HG03280 (cell line): ENCODE results near the gene TBCB.
"Not testable (repeated sequence)": the region's sequence is repeated elsewhere in the genome, so short reads cannot be mapped to it uniquely, and the experiment has no call there.

Experiments
- ATAC-seq: cut with Tn5 transposase; IDR thresholded peaks from one replicate; pipeline ENCODE4 v1.9.1; 2021; ENCODE audit warnings: mild to moderate bottlenecking, moderate library complexity; ENCODE audit not compliant: unreplicated experiment

TBCB gene

GRCh38 chr19:36101550-36102327, 13.5 kb upstream of the TBCB start:
- ATAC-seq: no peak

GRCh38 chr19:36103040-36103626, 12.1 kb upstream of the TBCB start:
- ATAC-seq: no peak

- no peak for ATAC-seq
These were observed 11.3 kb upstream of the TBCB start for GRCh38 chr19:36103842-36104552.

DNA sequence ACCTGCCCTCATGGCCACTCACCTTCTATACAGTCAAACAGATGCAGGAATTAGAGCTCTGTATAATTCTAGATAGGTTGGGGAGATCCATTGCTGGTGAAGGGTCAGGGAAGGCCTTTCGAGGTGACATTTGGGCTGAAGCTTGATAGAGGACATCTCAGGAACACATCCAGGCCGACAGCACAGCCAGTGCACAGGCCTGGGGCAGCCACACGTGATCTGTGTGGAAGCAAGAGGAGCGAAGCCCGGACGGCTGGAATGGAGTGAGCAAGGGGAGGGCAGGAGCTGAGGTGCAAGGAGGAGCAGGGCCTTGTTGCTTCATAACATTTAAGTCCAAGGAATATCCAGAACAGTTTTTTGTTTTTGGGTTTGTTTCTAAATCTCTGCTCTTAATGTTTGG, 8.8 kb upstream of the TBCB start:
- no peak for ATAC-seq

DNA sequence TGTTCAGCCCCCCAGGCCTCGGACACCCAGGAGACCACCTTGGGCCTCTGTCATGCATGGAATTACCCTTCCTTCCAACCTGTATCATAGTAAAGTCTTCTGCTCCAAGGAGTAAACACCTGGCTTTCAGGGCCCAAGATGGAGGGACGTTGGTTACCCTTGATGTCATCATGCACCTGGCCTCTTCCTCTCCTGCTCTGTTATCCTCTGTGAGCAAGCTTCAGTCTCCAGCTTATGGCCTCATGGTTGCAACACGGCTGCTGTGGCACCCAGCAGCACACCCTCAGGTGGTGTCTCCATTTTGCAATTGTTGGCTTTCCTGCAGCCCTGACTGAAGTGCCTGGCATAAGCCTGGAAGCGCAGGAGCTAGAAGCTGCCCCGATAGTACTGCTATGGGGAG, 8.3 kb upstream of the TBCB start:
- ATAC-seq: no peak

DNA sequence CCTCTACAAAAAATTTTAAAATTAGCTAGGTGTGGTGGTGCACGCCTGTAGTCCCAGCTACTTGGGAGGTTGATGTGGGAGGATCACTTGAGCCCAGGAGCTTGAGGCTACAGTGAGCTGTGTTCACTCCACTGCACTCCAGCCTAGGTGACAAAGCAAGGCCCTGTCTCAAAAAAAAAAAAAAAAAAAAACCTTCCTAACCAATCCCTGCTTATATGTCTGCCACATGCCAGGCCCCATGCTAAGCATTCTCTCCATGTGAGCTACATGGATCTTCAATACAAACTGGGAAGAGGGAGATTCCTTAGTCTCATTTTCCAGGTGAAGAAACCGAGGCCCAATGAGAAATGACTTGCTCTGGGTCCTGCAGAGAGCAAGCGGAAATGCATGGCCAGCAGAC, 6.6 kb upstream of the TBCB start:
- no peak for ATAC-seq

- ATAC-seq: no peak
These were observed 4.6 kb upstream of the TBCB start, which contains the start of gene OVOL3 for GRCh38 chr19:36110487-36111199. Gene OVOL3, plus strand, starts transcription at chr19:36111143. Its CDS starts 60 bp downstream, at chr19:36111203.

- no peak for ATAC-seq
These were observed 4.1 kb upstream of the TBCB start for GRCh38 chr19:36111200-36111539.

- ATAC-seq: no peak
These were observed 2.6 kb upstream of the TBCB start for GRCh38 chr19:36112678-36113077.

DNA sequence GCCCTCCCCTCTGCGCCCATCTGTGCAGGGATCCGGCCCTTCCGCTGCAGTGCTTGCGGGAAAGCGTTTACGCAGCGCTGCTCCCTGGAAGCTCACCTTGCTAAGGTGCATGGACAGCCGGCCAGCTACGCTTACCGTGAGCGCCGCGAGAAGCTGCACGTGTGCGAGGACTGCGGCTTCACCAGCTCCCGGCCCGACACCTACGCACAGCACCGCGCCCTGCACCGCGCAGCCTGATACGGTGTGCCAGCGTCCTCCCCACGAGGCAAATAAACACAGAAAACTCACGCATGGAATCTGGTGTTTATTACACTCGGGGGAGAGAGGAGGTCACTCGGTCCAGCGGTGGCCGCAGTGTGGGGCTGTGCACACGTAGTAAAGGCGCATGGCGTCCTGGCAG, 1.8 kb upstream of the TBCB start:
- no peak for ATAC-seq

DNA sequence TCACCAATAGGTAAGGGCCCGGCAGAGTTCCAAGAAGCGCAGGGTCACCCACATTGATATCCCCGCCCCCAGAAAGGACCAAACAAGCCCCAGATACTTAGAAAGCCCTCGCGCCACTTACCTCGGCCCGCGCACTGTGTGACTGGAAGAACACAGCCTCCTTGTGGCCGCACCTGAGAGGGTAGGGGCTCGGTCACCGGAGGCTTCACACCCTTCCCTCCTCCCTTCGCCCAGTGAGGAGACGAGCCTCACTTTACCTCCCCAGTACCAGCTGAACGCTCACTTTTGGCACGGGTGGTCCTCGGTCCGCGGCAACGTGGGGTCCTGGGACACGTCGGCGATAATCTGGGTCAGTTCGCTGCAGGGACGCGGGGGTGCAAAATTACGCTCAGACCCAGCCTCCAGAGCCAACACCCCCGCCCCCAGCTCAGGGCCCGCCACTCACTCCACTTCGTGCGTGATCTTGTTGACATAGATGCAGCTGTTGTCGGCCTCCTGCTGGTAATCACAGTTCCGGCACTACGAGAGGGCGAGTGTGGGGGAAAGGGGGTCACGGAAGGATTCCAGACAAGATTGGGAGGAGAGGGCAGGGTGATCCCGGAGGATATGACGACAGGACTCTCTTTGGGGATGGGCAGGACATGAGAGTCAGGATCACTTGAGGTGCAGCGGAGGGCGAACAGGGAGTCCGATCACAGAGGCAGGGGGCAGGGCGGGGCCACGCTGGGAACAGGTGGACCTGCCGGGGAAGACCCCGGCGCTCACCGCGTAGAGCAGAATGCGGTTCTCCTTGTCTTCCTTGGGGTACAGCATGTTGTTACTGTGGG, 1.2 kb upstream of the TBCB start:
- peak; percentile 2 for ATAC-seq

DNA sequence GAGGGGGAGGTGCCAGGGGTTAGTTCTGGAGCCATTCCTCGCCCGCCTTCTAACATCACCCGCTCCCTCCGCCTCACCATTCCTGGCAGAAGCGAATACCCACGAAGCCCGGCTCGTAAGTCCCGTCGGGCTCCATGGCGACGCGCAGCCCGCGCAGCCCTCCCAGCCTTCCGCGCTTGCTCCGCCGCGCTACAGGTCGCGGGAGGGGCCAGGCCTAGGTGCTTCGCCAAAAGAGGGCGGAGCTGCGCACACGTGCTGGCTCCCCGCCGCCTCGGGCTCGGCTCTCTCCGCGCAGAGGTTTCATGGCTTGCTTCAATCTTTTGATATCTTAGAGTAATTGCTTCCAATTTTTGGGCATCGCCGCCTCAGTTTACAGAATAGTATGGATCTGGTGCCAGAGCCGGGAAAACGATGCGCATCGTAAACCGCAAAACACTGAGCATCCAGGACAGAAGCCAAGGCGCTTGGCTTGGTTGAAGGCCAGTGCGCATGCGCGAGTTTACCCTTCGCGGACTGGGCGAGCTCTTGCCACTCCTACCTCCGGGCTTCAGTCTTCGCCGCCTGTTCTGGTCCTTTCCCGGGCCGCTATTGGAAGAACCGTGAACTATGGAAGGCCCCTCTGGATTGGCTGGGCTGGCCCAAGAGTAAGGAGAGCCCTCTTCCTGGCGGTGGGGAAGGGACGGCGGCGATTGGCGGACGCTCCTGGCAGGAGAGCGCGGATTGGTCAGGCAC, 381 bp upstream of the TBCB start, which contains the start of gene POLR2I:
POLR2I (minus strand) TSS at position 155 of the 732 bp plus-strand sequence; CDS start at position 136, 19 bp downstream.
- ATAC-seq: peak; percentile 82

GRCh38 chr19:36116344-36116637, 1.0 kb downstream of the TBCB start:
- ATAC-seq: no peak

- ATAC-seq: no peak
These were observed 5.1 kb downstream of the TBCB start for GRCh38 chr19:36120092-36120983.

DNA sequence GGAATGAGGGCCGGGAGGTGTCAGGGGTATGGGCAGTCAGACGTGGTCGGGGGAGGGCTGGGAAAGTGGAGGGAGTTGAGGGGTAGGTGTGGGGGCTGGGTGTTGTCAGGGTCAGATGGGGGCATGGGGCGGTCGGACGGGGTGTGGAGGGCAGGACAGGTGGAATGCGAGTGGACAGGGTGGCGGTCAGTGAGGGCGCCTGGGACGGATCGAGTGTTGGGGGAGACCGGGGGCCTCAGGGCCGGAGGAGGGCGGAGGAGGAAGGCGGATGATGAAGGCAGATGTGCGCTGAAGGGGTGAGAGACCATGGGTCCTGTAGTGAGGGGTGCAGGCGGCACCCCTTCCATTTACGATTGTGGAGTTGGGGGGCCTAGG, 5.7 kb downstream of the TBCB start:
- no peak for ATAC-seq

GRCh38 chr19:36121486-36122124, 6.3 kb downstream of the TBCB start:
- no peak for ATAC-seq

DNA sequence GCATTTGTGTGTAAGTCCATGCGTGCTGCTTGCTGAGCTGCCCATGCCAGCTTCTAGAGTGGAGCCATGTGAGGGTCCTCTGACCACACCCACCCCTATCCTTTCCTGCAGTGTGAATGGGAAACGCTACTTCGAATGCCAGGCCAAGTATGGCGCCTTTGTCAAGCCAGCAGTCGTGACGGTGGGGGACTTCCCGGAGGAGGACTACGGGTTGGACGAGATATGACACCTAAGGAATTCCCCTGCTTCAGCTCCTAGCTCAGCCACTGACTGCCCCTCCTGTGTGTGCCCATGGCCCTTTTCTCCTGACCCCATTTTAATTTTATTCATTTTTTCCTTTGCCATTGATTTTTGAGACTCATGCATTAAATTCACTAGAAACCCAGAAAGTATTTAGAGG, 10.3 kb downstream of the TBCB start:
- no peak for ATAC-seq

DNA sequence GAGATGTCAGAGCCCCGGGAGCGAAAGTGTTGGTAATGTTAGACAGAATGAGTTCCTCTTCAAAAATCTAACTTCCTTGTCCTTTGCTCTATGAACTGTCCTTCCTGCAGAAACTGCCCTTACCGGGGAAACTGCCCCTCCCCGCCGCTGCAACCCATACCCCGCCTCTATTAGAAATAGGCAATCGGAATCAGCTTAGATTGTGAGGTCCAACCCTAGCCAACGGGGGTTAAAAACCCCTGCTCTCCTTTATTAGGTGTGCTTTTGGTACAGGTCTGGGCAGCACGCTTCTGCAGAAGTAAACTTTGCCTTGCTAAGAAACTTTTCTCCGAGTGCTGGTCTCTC, 13.1 kb downstream of the TBCB start:
- peak; percentile 14 for ATAC-seq

DNA sequence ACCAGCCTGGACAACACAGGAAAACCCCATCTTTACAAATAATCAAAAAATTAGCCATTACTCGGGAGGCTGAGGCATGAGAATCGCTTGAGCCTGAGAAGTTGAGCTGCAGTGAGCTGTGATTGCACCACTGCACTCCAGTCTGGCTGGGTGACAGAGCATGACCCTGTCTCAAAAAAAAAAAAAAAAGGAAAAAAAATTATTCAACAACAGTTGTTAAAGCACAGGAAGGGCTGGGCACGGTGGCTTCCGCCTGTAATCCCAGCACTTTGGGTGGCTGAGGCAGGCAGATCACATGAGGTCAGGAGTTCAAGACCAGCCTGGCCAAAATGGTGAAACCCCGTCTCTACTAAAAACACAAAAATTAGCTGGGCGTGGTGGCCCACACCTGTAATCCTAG, 16.0 kb downstream of the TBCB start:
- not testable (repeated sequence) for ATAC-seq
